Suprapubic skin (tissue), 4 donors: ENCODE measurements around the gene MMAA. TPM values are rescaled to one million over a fixed set of nuclear protein-coding genes. Genes with fewer than 3 reads are reported as not detected.

Experiments used
- DNase-seq, 2 donors: peaks; one replicate each; pipeline ENCODE4 v3.0.0-alpha.2; 2019; ENCODE audit warnings: low spot score in 2 of 2
- H3K27ac ChIP-seq: fragments of 200-600 bp; sonication (generic); one replicate; pipeline ENCODE4 v1.5.1; 2019
- H3K27me3 ChIP-seq: fragments of 200-600 bp; sonication (generic); one replicate; pipeline ENCODE4 v1.5.1; 2019
- H3K36me3 ChIP-seq: fragments of 200-600 bp; sonication (generic); one replicate; pipeline ENCODE4 v1.5.1; 2019
- H3K4me1 ChIP-seq: fragments of 200-600 bp; sonication (generic); one replicate; pipeline ENCODE4 v1.5.1; 2019
- H3K4me3 ChIP-seq: fragments of 200-600 bp; sonication (generic); one replicate; pipeline ENCODE4 v1.5.1; 2019; ENCODE audit warnings: mild to moderate bottlenecking
- H3K9me3 ChIP-seq: fragments of 200-600 bp; sonication (generic); one replicate; pipeline ENCODE4 v1.5.1; 2019
- CTCF ChIP-seq, 2 donors: fragments of 200-600 bp in 1 of 2; fragments of 450-650 bp in 1 of 2; sonication (generic) in 1 of 2; IDR thresholded peaks; one replicate each; pipeline ENCODE4 v1.5.1; 2016 to 2019; ENCODE audit warnings: antibody characterized with exemption in 2 of 2, mild to moderate bottlenecking in 1 of 2, moderate library complexity in 1 of 2
- EP300 ChIP-seq: sonication (generic); formaldehyde crosslinking; IDR thresholded peaks from one replicate; pipeline ENCODE4 v1.6.1; 2017; ENCODE audit warnings: antibody characterized with exemption
- POLR2A ChIP-seq, 2 donors: fragments of 450-650 bp; IDR thresholded peaks; one replicate each; pipeline ENCODE4 v1.6.1; 2017; ENCODE audit warnings: antibody characterized with exemption in 2 of 2, mild to moderate bottlenecking in 2 of 2, moderate library complexity in 2 of 2
- POLR2AphosphoS5 ChIP-seq, 3 donors: sonication (generic); formaldehyde crosslinking; IDR thresholded peaks; one replicate each; pipeline ENCODE4 v1.6.1; 2017; ENCODE audit warnings: antibody characterized with exemption in 3 of 3
- WGBS: methylation state at CpG from one replicate; pipeline ENCODE4 v1.1.5; 2018; 5-methylcytosine and 5-hydroxymethylcytosine counted together
- total RNA-seq, 4 donors: library from RNA; depleted of rRNA; stranded (reverse); fragments of >200 nt; gene quantifications; one replicate each; pipeline ENCODE4 v1.1.0, GENCODE V29; 2016

MMAA gene
- total RNA-seq, 4 donors from 2014 or later: 4.2 to 7.1 (median 6.4) TPM

GRCh38 chr4:145697332-145697731 lies 78.1 kb downstream of the MMAA start:
- Histone ChIP-seq H3K9me3 (no peaks in the 10 kb centered on the region), H3K27ac (no peak overlapping the region), H3K36me3 (no peaks in the 10 kb centered on the region), H3K4me1 (no peaks in the 10 kb centered on the region), H3K4me3 (no peak overlapping the region), H3K27me3 (no peaks in the 10 kb centered on the region)
- WGBS: 98% methylated on average over 2 of the region's 2 CpGs
- no peak for DNase-seq
- no peak for TF ChIP-seq EP300
- TF ChIP-seq CTCF (IDR thresholded peaks at IDR 0.05): no peak
- no peak for TF ChIP-seq POLR2AphosphoS5 (IDR thresholded peaks at IDR 0.05)
- no peak for TF ChIP-seq POLR2A (IDR thresholded peaks at IDR 0.05)

- no peak for DNase-seq
- Histone ChIP-seq H3K27me3 (no peaks in the 10 kb centered on the region), H3K27ac (no peak overlapping the region), H3K36me3 (no peaks in the 10 kb centered on the region), H3K4me3 (no peak overlapping the region), H3K9me3 (no peaks in the 10 kb centered on the region), H3K4me1 (peaks cover 2% of the 10 kb centered on the region)
- TF ChIP-seq POLR2AphosphoS5 (IDR thresholded peaks at IDR 0.05) (no peak), CTCF (IDR thresholded peaks at IDR 0.05) (no peak), EP300 (no peak), POLR2A (IDR thresholded peaks at IDR 0.05) (no peak)
- 96% methylated on average over 2 of the region's 2 CpGs for WGBS
These were observed 79.3 kb downstream of the MMAA start for GRCh38 chr4:145698507-145698906.

GRCh38 chr4:145703850-145704497 lies 84.8 kb downstream of the MMAA start:
- Histone ChIP-seq H3K27me3 (no peaks in the 10 kb centered on the region), H3K4me1 (peaks cover 13% of the 10 kb centered on the region), H3K36me3 (no peaks in the 10 kb centered on the region), H3K9me3 (no peaks in the 10 kb centered on the region), H3K27ac (no peak overlapping the region), H3K4me3 (no peak overlapping the region)
- TF ChIP-seq EP300: no peak
- TF ChIP-seq POLR2A (IDR thresholded peaks at IDR 0.05): no peak
- no peak for TF ChIP-seq POLR2AphosphoS5 (IDR thresholded peaks at IDR 0.05)
- TF ChIP-seq CTCF (IDR thresholded peaks at IDR 0.05): no peak
- DNase-seq: no peak
- WGBS: 34% methylated on average over 4 of the region's 4 CpGs

- no peak for TF ChIP-seq EP300
- no peak for TF ChIP-seq POLR2AphosphoS5 (IDR thresholded peaks at IDR 0.05)
- TF ChIP-seq POLR2A (IDR thresholded peaks at IDR 0.05): no peak
- no peak for TF ChIP-seq CTCF (IDR thresholded peaks at IDR 0.05)
- H3K27ac ChIP-seq: peak overlapping the region; percentile 20
These were observed 90.2 kb downstream of the MMAA start for GRCh38 chr4:145709336-145709735.

More at GRCh38 chr4:145709336-145709735, 90.2 kb downstream of the MMAA start:
- 52% methylated on average over 1 of the region's 1 CpG for WGBS
- no peak overlapping the region for H3K4me3 ChIP-seq
- H3K4me1 ChIP-seq: peaks cover 17% of the 10 kb centered on the region
- H3K27me3 ChIP-seq: no peaks in the 10 kb centered on the region
- no peaks in the 10 kb centered on the region for H3K9me3 ChIP-seq
- no peaks in the 10 kb centered on the region for H3K36me3 ChIP-seq
- DNase-seq: no peak

Other genes starting within 250 kb of the MMAA start
- 10 to 100 TPM; 38.0 to 61.7 (median 55.9) TPM for gene SMAD1, start 137.5 kb upstream of the MMAA start, total RNA-seq
- not detected for gene C4orf51, start 60.8 kb downstream of the MMAA start, total RNA-seq